Measurements from ENCODE around the gene EXOC2. TPM values are rescaled to one million over a fixed set of nuclear protein-coding genes. Genes with fewer than 3 reads are reported as not detected.
A peak's percentile ranks its signal among the peaks of the same experiment; 100 is the strongest.

Gene EXOC2
- total and polyA plus RNA-seq, 10 donors, result 7.0 to 32.8 (median 25.3) TPM

DNA sequence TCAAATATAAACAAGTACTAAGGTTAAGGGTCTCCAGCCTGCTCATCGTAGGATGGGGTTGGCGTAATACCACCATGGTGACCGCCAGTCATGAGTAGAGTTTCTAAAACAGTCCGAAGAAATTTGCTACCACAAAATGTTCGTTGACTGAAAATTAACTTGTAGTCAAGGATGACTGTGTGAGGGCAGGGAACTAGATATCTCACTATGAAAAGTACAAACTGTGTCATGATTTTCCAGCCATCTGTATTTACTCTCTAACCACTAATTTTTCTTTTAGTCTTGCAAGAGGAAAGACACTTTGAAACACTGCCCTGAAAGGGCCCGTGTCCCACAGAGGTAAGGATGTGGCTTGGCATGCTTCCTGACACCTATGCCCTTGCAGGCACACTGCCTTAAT, 201.7 kb downstream of the EXOC2 start:
- Histone ChIP-seq H3K27ac (peak overlapping the region in 6 of 8 donors; percentile 25 to 73 (median 56)), H3K36me3 (peaks cover 0 to 67% (median 11%) of the 10 kb centered on the region in 6 donors), H3K4me1 (peaks cover 11 to 63% (median 34%) of the 10 kb centered on the region in 6 donors), H3K27me3 (replicated peaks in 1 of 7) (no peaks in the 10 kb centered on the region), H3K4me3 (no peak overlapping the region), H3K9me3 (no peaks in the 10 kb centered on the region)
- no peak for DNase-seq
- intact Hi-C loops (cut with DNase I; ENCODE audit: low total_unique reads), result no loop called here
- 38 to 57% (median 52%) methylated on average over 6 of the region's 6 CpGs for WGBS, 5 donors
- TF ChIP-seq POLR2A (IDR thresholded peaks at IDR 0.05) (no peak), CTCF (IDR thresholded peaks at IDR 0.05 in 8 of 11, conservative IDR thresholded peaks at IDR 0.05 in 3 of 11) (no peak), POLR2AphosphoS5 (IDR thresholded peaks at IDR 0.05) (no peak)

DNA sequence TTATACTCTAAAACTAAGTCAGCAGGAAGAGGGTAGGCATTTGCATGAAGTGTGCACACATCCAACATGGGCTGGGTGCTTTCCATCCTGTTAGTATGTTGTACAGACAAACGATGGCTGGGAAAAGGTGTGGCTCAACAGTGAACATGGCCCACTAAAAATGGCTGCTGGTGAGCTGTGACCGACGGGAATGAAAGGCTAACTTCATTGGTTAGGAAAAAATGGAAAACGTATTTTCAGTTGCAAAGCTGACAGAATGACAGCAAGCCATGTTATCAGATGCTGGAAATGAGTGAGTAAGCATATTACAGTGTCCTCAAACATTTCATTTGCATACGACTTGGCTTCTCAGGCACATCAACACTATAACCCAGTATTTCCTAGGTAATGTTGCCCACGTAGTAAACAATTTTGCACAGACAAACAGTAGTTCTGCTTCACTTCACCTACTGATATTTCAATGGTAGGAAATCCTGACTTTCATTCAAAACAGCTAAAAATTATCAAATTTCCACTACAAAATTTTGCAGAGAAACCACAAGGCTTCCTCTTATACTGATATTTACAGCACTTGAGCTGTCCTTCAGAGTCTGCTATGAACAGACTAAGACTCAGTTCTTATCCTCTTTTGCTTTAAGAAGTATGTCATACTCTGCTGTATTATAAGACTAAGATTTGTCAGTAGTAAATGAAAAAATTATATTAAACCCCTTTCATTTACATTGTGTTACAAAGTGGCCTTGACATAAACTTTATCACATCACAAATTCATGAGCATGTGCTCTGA, 202.5 kb downstream of the EXOC2 start:
- Histone ChIP-seq H3K27me3 (replicated peaks in 1 of 7) (no peaks in the 10 kb centered on the region), H3K36me3 (peaks cover 0 to 67% (median 14%) of the 10 kb centered on the region in 6 donors), H3K27ac (peak overlapping the region in 7 of 8 donors; percentile 25 to 73 (median 55)), H3K4me3 (no peak overlapping the region), H3K9me3 (no peaks in the 10 kb centered on the region), H3K4me1 (peaks cover 11 to 63% (median 34%) of the 10 kb centered on the region in 6 donors)
- no peak for DNase-seq
- 23 to 42% (median 37%) methylated on average over 6 of the region's 6 CpGs for WGBS, 5 donors
- TF ChIP-seq POLR2A (IDR thresholded peaks at IDR 0.05), result no peak
- no peak for TF ChIP-seq POLR2AphosphoS5 (IDR thresholded peaks at IDR 0.05)
- TF ChIP-seq CTCF (IDR thresholded peaks at IDR 0.05 in 8 of 11, conservative IDR thresholded peaks at IDR 0.05 in 3 of 11), result no peak
- intact Hi-C loops (cut with DNase I; ENCODE audit: low total_unique reads), result no loop called here

GRCh38 chr6:489762-490161, 203.2 kb downstream of the EXOC2 start:
- H3K27ac ChIP-seq, result peak overlapping the region in 6 of 8 donors; percentile 28 to 73 (median 56)
- WGBS, 5 donors, result 83 to 95% (median 88%) methylated on average over 11 of the region's 11 CpGs
- no peak for DNase-seq
- H3K36me3 ChIP-seq, result peaks cover 0 to 67% (median 15%) of the 10 kb centered on the region in 6 donors
- no peaks in the 10 kb centered on the region for H3K9me3 ChIP-seq
- H3K27me3 ChIP-seq (replicated peaks in 1 of 7), result no peaks in the 10 kb centered on the region
- intact Hi-C loops (cut with DNase I; ENCODE audit: low total_unique reads), result no loop called here
- H3K4me1 ChIP-seq, result peaks cover 11 to 63% (median 34%) of the 10 kb centered on the region in 6 donors
- no peak overlapping the region for H3K4me3 ChIP-seq
- TF ChIP-seq POLR2A (IDR thresholded peaks at IDR 0.05) (no peak), CTCF (IDR thresholded peaks at IDR 0.05 in 8 of 11, conservative IDR thresholded peaks at IDR 0.05 in 3 of 11) (no peak), POLR2AphosphoS5 (IDR thresholded peaks at IDR 0.05) (no peak)

- Histone ChIP-seq H3K4me3 (no peak overlapping the region), H3K36me3 (peaks cover 0 to 65% (median 15%) of the 10 kb centered on the region in 6 donors), H3K9me3 (no peaks in the 10 kb centered on the region), H3K27me3 (replicated peaks in 1 of 7) (no peaks in the 10 kb centered on the region), H3K4me1 (peaks cover 11 to 59% (median 34%) of the 10 kb centered on the region in 6 donors), H3K27ac (peak overlapping the region in 6 of 8 donors; percentile 17 to 59 (median 56))
- TF ChIP-seq CTCF (IDR thresholded peaks at IDR 0.05 in 8 of 11, conservative IDR thresholded peaks at IDR 0.05 in 3 of 11), result no peak
- no peak for TF ChIP-seq POLR2A (IDR thresholded peaks at IDR 0.05)
- no peak for TF ChIP-seq POLR2AphosphoS5 (IDR thresholded peaks at IDR 0.05)
- DNase-seq, result no peak
- intact Hi-C loops (cut with DNase I; ENCODE audit: low total_unique reads), result no loop called here
- 47 to 73% (median 64%) methylated on average over 4 of the region's 4 CpGs for WGBS, 5 donors
Measured at GRCh38 chr6:489001-489400, 203.9 kb downstream of the EXOC2 start.

Data from spleen (tissue), 11 donors.